ENCODE data around the gene RYR1.
"Not testable (repeated sequence)": the region's sequence is repeated elsewhere in the genome, so short reads cannot be mapped to it uniquely, and the experiment has no call there.

RYR1 gene

DNA sequence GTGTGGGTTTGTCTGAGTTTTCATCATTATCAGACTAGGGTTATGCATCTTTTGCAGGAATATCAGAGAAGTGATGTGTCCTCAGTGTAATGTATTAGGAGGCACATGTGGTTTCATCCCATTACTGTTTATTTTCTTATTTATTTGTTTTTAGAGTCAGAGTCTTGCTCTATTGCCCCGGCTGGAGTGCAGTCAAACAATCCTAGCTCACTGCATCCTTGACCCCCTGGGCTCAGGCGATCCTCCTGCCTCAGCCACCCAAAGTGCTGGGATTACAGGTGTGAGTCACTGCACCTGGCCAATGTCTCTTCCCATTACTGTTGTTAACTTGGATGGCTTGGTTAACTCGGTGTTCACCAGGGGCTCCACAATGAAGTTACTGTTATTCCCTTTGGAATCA, 116.9 kb downstream of the RYR1 start:
- TF ChIP-seq, protein P1, sequence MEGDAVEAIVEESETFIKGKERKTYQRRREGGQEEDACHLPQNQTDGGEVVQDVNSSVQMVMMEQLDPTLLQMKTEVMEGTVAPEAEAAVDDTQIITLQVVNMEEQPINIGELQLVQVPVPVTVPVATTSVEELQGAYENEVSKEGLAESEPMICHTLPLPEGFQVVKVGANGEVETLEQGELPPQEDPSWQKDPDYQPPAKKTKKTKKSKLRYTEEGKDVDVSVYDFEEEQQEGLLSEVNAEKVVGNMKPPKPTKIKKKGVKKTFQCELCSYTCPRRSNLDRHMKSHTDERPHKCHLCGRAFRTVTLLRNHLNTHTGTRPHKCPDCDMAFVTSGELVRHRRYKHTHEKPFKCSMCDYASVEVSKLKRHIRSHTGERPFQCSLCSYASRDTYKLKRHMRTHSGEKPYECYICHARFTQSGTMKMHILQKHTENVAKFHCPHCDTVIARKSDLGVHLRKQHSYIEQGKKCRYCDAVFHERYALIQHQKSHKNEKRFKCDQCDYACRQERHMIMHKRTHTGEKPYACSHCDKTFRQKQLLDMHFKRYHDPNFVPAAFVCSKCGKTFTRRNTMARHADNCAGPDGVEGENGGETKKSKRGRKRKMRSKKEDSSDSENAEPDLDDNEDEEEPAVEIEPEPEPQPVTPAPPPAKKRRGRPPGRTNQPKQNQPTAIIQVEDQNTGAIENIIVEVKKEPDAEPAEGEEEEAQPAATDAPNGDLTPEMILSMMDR (IDR thresholded peaks at IDR 0.05; ENCODE audit: control insufficient read depth, extremely low read depth, insufficient read depth), result no peak
- no peak overlapping the region for H3K4me3 ChIP-seq (ENCODE audit: low read depth, low read length)
- no peak for DNase-seq (ENCODE audit: low read depth)

DNA sequence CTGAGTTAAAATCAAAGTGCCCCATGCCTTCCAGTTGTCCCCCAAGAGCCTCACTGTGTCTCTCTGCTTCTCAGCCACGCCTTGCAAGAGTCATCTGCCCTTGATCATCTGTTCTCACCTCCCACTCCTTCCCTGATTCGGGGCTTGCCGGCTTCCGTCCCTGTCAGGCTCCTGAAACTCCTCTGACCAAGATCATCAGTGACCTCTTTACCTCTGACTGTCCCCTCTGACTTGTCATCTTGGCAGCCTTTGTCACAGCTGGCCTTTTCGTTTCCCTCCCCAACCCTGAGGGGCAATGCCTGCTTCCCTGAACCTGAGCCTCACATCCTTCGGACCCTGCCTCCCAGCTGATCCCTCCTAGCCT, 117.9 kb downstream of the RYR1 start:
- H3K4me3 ChIP-seq (ENCODE audit: low read depth, low read length), result no peak overlapping the region
- TF ChIP-seq, protein P1 (IDR thresholded peaks at IDR 0.05; ENCODE audit: control insufficient read depth, extremely low read depth, insufficient read depth), result no peak
- DNase-seq (ENCODE audit: low read depth), result no peak

DNA sequence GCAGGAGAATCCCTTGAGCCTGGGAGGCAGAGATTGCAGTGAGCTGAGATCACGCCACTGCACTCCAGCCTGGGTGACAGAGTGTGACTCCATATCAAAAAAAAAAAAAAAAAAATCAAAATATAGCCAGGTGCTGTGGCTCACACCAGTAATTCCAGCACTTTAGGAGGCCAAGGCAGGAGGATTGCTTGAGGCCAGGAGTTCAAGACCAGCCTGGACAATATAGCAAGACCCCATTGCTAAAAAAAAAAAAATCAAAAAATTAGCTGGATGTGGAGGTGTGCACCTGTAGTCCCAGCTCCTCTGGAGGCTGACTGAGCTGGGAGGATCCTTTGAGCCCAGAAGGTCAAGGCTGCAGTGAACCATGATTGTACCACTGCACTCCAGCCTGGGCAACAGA, 119.7 kb downstream of the RYR1 start:
- H3K4me3 ChIP-seq (ENCODE audit: low read depth, low read length); DNase-seq (ENCODE audit: low read depth): not testable (repeated sequence)

DNA sequence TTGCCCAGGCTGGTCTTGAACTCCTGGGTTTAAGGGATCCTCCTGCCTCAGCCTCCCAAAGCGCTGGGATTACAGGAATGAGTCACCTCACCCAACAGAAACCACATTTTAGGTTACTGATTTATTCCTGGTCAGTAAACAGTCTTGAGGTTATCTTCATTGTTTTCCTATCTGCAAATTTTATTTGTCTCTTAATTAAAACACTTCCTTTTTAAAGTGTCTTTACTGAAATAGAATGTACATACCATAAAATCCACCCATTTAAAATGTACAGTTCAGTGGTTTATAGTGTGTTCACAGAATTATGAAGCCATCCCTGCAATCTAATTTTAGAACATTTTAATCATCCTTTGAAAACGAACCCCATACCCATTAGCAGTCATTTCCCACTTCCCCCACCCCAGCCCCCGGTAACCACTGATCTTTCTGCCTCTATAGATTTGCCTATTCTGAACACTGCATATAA, 121.2 kb downstream of the RYR1 start:
- no peak overlapping the region for H3K4me3 ChIP-seq (ENCODE audit: low read depth, low read length)
- TF ChIP-seq, protein P1 (IDR thresholded peaks at IDR 0.05; ENCODE audit: control insufficient read depth, extremely low read depth, insufficient read depth), result no peak
- no peak for DNase-seq (ENCODE audit: low read depth)

DNA sequence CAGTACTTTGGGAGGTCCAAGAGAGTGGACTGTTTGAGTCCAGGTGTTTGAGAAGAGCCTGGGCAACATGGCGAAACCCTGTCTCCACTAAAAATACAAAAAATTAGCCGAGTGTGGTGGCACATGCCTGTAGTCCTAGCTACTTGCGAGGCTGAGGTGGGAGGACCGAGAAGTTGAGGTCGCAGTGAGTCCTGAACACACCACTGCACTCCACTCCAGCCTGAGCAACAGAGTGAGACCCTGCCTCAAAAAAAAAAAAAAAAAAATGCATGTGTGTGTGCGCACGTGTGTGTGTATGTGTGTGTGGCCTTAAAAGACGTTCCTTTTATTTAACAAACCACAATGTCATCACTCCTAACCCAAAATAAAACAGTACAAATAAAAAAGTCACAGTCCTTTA, 121.7 kb downstream of the RYR1 start:
- TF ChIP-seq, protein P1 (IDR thresholded peaks at IDR 0.05; ENCODE audit: control insufficient read depth, extremely low read depth, insufficient read depth), result no peak
- H3K4me3 ChIP-seq (ENCODE audit: low read depth, low read length), result no peak overlapping the region
- DNase-seq (ENCODE audit: low read depth), result no peak

DNA sequence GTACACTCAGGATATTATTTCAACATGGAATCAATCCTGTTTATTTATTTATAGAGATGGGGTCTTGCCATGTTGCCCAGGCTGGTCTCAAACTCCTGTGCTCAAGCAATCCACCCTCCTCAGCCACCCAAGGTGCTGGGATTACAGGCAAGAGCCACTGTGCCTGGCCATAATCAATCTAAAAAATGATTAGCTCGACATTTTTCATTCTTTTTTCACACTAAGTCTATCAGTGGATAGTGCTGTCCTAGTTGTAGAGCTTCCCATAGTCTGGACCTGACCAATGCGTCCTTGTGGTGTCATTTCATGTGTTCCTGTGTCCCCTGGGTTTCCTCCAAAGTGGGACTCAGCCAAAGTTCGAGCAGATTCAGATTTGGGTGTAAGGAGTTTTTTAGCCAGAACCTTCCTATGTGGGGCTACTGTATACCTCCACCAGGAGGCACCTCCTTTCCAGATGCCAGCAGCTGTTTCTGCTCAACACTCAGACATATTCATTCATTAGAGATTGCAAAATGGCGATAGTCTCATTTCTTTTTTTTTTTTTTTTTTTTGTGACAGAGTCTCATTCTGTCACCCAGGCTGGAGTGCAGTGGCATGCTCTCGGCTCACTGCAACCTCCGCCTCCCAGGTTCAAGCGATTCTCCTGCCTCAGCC, 123.2 kb downstream of the RYR1 start:
- TF ChIP-seq, protein P1 (IDR thresholded peaks at IDR 0.05; ENCODE audit: control insufficient read depth, extremely low read depth, insufficient read depth), result no peak
- no peak for DNase-seq (ENCODE audit: low read depth)
- H3K4me3 ChIP-seq (ENCODE audit: low read depth, low read length), result no peak overlapping the region

DNA sequence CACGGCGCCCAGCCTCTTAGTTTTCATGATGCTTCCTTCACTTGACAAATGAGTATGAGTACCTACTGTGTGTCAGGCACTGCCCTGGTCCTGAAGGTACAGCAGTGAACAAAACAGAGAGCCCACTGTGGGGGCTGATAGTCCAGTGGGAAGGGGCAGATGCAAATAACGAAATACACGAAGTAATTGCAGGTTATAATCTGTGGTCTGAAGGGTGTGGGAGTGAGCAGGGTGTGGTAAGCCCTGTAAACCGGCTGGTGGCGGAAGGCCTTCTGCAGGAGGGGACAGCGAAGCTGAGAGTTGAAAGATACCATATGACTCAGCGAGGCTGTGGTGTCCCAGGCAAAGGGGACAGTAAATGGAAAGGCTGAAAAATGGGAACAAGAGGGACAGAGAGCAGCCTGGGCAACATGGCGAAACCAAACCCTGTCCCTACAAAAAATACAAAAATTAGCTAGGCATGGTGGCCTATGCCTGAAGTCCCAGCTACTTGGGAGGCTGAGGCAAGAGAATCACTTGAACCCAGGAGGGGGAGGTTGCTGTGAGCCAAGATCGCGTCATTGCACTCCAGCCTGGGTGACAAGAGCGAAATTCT, 123.8 kb downstream of the RYR1 start:
- no peak overlapping the region for H3K4me3 ChIP-seq (ENCODE audit: low read depth, low read length)
- TF ChIP-seq, protein P1 (IDR thresholded peaks at IDR 0.05; ENCODE audit: control insufficient read depth, extremely low read depth, insufficient read depth), result no peak
- DNase-seq (ENCODE audit: low read depth), result no peak

DNA sequence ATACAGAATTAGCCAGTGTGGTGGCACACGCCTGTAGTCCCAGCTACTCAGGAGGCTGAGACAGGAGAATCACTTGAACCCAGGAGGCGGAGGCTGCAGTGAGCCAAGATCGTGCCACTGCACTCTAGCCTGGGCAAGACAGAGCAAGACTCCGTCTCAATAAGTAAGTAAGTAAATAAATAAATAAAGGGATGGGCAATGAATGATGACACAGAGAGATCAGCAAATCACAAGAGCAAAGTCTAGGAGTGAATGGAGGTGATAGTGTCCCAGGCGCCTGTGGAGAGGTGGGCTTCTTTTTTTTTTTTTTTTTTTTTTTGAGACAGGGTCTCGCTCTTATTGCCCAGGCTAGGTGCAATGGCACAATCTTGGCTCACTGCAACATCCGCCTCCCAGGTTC, 125.4 kb downstream of the RYR1 start:
- not testable (repeated sequence) for H3K4me3 ChIP-seq (ENCODE audit: low read depth, low read length); DNase-seq (ENCODE audit: low read depth)
